Measurements from ENCODE around the gene CPA4. TPM values are rescaled to one million over a fixed set of nuclear protein-coding genes. Genes with fewer than 3 reads are reported as not detected.

The CPA4 gene
- total and polyA plus RNA-seq, 5 donors from 2014 or later = not detected

DNA sequence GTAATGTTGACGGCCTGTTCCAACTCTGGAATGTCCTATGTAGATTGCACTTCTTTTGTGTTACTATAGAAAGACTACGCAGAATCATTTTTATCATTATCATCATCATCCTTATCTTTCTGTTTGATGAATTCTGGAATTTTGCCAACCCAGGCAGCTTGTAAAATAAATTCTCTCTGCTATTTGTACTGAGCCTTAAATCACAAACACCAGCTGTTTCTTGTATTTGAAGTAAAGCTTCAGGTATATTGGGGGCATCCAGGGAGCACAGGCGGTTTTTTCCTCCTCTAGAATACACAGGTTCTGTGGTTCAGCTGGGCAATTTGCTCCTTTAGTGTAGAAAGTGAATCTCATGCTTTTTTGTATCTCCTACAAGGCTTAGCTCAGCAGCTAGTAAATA is 36.7 kb downstream of the CPA4 start:
- Histone ChIP-seq H3K4me1 (ENCODE audit: control insufficient read depth, insufficient read depth, low read length, poor library complexity, severe bottlenecking) (no peaks in the 10 kb centered on the region), H3K4me3 (ENCODE audit: low read depth, low read length) (no peak overlapping the region), H3K36me3 (ENCODE audit: control insufficient read depth, insufficient read depth, low read length) (no peaks in the 10 kb centered on the region), H3K27ac (ENCODE audit: insufficient read depth, low read length, poor library complexity, severe bottlenecking) (no peak overlapping the region), H3K9me3 (ENCODE audit: control insufficient read depth in 2 of 2, low read length in 2 of 2) (no peaks in the 10 kb centered on the region), H3K27me3 (ENCODE audit: control insufficient read depth, insufficient read depth, low read length) (no peaks in the 10 kb centered on the region)
- no peaks in the 10 kb centered on the region for H3K9me3 Mint-ChIP-seq
- peaks cover 10% of the 10 kb centered on the region for H3K27me3 Mint-ChIP-seq
- DNase-seq = no peak
- ATAC-seq (ENCODE audit: low read depth in 2 of 2) = no peak
- H3K4me3 Mint-ChIP-seq = no peak overlapping the region
- no peaks in the 10 kb centered on the region for H3K36me3 Mint-ChIP-seq
- H3K27ac Mint-ChIP-seq = no peak overlapping the region
- H3K4me1 Mint-ChIP-seq = no peaks in the 10 kb centered on the region

DNA sequence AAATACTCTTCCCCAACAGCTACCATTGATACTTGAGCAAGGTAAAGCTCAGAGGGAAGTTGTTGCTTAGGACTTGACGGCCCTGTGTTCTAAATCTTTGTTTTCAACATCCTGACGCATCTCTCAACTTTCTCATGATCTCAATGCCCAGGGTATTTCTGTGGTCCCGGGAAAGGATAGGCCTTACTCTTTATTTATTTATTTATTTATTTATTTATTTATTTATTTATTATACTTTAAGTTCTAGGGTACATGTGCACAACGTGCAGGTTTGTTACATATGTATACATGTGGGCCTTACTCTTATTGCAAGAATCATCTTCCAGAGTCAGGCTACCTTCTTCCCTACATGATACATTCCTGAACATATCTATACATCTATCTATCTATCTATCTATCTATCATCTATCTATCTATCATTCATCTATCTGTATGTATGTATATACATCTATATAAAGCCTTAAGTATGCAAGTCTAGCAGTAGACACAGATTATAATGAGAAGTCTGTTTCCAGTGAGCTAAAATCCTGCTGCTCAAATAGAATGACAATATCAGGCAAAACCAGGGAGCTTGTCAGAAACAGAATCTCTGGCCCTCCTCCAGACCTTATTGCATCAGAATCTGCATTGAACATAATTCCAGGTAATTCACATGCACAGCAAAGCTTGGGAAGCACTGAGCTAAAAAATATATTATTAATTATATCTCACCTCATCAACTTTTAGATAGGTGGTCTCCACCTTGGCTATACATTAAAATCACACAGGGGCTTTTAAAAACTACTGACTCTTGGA is 39.5 kb downstream of the CPA4 start:
- Mint-ChIP-seq H3K4me3 (no peak overlapping the region), H3K4me1 (no peaks in the 10 kb centered on the region)

DNA sequence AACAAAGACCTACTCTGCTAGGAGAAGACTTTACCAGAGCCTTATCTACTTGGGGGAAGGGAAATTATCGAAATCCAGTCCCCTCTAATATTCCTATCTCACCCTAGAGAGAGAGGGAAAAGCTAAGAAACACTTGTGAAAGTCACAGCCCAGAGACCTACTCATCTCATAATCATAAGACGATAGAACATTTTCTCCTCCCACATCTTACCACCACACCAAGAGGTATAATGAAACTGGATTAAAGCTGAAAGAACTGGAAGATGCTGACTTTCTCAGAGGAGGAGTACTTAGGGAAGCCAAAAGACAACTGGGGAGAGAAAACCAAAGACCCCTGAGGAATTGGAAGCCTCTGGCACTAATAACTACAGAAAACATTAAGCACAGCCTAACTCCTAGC is 40.9 kb downstream of the CPA4 start:
- Mint-ChIP-seq H3K4me3 (no peak overlapping the region), H3K9me3 (no peaks in the 10 kb centered on the region), H3K27ac (no peak overlapping the region), H3K36me3 (no peaks in the 10 kb centered on the region), H3K27me3 (peaks cover 14% of the 10 kb centered on the region), H3K4me1 (peaks cover 0 to under 1% (median 0%) of the 10 kb centered on the region in 4 donors)
- no peak for ATAC-seq (ENCODE audit: low read depth in 2 of 2)
- Histone ChIP-seq H3K36me3 (ENCODE audit: control insufficient read depth, insufficient read depth, low read length) (no peaks in the 10 kb centered on the region), H3K4me1 (ENCODE audit: control insufficient read depth, insufficient read depth, low read length, poor library complexity, severe bottlenecking) (no peaks in the 10 kb centered on the region), H3K27me3 (ENCODE audit: control insufficient read depth, insufficient read depth, low read length) (no peaks in the 10 kb centered on the region), H3K4me3 (ENCODE audit: low read depth, low read length) (no peak overlapping the region), H3K27ac (ENCODE audit: insufficient read depth, low read length, poor library complexity, severe bottlenecking) (no peak overlapping the region), H3K9me3 (ENCODE audit: control insufficient read depth in 2 of 2, low read length in 2 of 2) (no peaks in the 10 kb centered on the region)
- no peak for DNase-seq

More for the DNA sequence above, 39.5 kb downstream of the CPA4 start:
- no peak overlapping the region for H3K27ac ChIP-seq (ENCODE audit: insufficient read depth, low read length, poor library complexity, severe bottlenecking)
- H3K27me3 ChIP-seq (ENCODE audit: control insufficient read depth, insufficient read depth, low read length) = no peaks in the 10 kb centered on the region
- no peaks in the 10 kb centered on the region for H3K9me3 ChIP-seq (ENCODE audit: control insufficient read depth in 2 of 2, low read length in 2 of 2)
- H3K4me3 ChIP-seq (ENCODE audit: low read depth, low read length) = no peak overlapping the region
- peaks cover 14% of the 10 kb centered on the region for H3K27me3 Mint-ChIP-seq
- H3K9me3 Mint-ChIP-seq = no peaks in the 10 kb centered on the region
- H3K4me1 ChIP-seq (ENCODE audit: control insufficient read depth, insufficient read depth, low read length, poor library complexity, severe bottlenecking) = no peaks in the 10 kb centered on the region
- DNase-seq = no peak
- H3K36me3 ChIP-seq (ENCODE audit: control insufficient read depth, insufficient read depth, low read length) = no peaks in the 10 kb centered on the region
- no peak overlapping the region for H3K27ac Mint-ChIP-seq
- H3K36me3 Mint-ChIP-seq = no peaks in the 10 kb centered on the region
- no peak for ATAC-seq (ENCODE audit: low read depth in 2 of 2)

DNA sequence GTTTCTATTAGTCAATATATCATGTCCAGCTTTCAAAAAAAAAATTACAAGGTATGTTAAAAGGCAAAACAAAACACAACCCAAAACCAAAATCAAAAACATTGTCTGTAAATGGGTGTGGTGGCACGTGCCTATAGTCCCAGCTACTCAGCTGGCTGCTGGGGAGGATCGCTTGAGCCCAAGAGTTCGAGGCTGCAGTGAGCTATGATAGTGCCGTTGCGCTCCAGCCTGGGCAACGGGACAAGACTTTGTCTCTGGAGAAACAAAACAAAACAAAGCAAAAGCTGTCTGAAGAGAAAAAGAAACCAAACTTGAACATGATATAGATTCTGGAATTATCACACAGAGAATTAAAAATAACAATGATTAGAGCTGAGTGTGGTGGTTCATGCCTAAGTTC is 41.3 kb downstream of the CPA4 start:
- Mint-ChIP-seq H3K27me3 (peaks cover 13% of the 10 kb centered on the region), H3K27ac (no peak overlapping the region), H3K9me3 (no peaks in the 10 kb centered on the region), H3K4me3 (no peak overlapping the region), H3K4me1 (peaks cover 0 to 5% (median 0%) of the 10 kb centered on the region in 4 donors), H3K36me3 (no peaks in the 10 kb centered on the region)
- no peaks in the 10 kb centered on the region for H3K27me3 ChIP-seq (ENCODE audit: control insufficient read depth, insufficient read depth, low read length)
- ATAC-seq (ENCODE audit: low read depth in 2 of 2) (no peak), DNase-seq (no peak)
- no peak overlapping the region for H3K27ac ChIP-seq (ENCODE audit: insufficient read depth, low read length, poor library complexity, severe bottlenecking)
- no peak overlapping the region for H3K4me3 ChIP-seq (ENCODE audit: low read depth, low read length)
- H3K9me3 ChIP-seq (ENCODE audit: control insufficient read depth in 2 of 2, low read length in 2 of 2) = no peaks in the 10 kb centered on the region
- no peaks in the 10 kb centered on the region for H3K36me3 ChIP-seq (ENCODE audit: control insufficient read depth, insufficient read depth, low read length)
- H3K4me1 ChIP-seq (ENCODE audit: control insufficient read depth, insufficient read depth, low read length, poor library complexity, severe bottlenecking) = no peaks in the 10 kb centered on the region

DNA sequence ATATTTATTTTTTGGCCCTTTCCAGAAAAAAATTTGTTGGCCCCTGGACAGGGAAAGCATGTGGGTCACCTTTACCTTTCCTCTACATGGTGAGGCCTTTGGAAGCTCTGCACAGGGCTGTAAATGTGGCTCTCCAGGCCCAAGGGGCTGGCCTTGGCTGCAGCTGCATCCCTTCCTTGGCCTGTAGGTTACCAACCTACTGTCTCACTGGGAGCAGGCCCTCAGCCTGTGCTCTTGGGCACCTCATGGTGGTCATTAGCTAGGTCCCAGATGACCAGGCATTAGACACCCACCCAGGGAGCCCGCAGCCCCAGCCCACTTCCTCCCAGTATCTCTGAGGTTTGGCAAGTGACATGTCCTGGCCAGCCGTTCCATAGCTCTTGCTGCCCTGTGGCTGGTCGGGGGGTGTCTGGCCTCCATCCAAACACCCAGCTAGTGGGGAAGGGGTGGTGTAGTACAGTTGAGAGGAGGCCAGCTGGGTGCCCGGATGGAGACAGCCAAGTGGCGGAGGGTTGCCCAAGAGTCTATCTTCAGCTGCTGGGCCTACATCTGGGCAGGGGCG is 44.5 kb downstream of the CPA4 start:
- H3K27ac ChIP-seq (ENCODE audit: insufficient read depth, low read length, poor library complexity, severe bottlenecking) = no peak overlapping the region
- DNase-seq (no peak), ATAC-seq (ENCODE audit: low read depth in 2 of 2) (no peak)
- no peak overlapping the region for H3K4me3 ChIP-seq (ENCODE audit: low read depth, low read length)
- Mint-ChIP-seq H3K4me3 (no peak overlapping the region), H3K4me1 (peaks cover 0 to 5% (median 0%) of the 10 kb centered on the region in 4 donors), H3K36me3 (no peaks in the 10 kb centered on the region), H3K27me3 (peaks cover 5% of the 10 kb centered on the region), H3K9me3 (no peaks in the 10 kb centered on the region), H3K27ac (no peak overlapping the region)
- H3K36me3 ChIP-seq (ENCODE audit: control insufficient read depth, insufficient read depth, low read length) = no peaks in the 10 kb centered on the region
- no peaks in the 10 kb centered on the region for H3K4me1 ChIP-seq (ENCODE audit: control insufficient read depth, insufficient read depth, low read length, poor library complexity, severe bottlenecking)
- H3K27me3 ChIP-seq (ENCODE audit: control insufficient read depth, insufficient read depth, low read length) = no peaks in the 10 kb centered on the region
- H3K9me3 ChIP-seq (ENCODE audit: control insufficient read depth in 2 of 2, low read length in 2 of 2) = no peaks in the 10 kb centered on the region

DNA sequence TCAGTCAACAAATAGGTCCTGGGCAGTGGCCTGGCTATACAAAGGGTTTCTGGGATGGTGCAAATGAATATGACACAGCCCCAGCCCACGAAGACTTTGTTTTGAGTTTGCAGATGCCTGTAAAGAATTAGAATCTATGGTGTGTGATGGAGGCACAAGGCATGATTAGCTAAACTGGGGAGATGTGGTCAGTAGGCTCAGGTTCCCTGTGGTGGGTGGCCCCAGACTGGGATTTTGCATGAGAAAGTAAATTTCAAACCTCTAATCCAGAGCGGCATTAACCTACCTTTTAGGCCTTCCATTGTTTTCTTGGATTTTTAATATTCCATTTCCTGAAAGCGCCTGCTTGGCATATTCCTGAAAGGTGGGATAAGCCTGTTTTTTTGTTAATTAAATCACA is 45.3 kb downstream of the CPA4 start:
- peaks cover 0 to 5% (median 0%) of the 10 kb centered on the region in 4 donors for H3K4me1 Mint-ChIP-seq
- no peaks in the 10 kb centered on the region for H3K36me3 ChIP-seq (ENCODE audit: control insufficient read depth, insufficient read depth, low read length)
- peaks cover 5% of the 10 kb centered on the region for H3K27me3 Mint-ChIP-seq
- ATAC-seq (ENCODE audit: low read depth in 2 of 2) (no peak), DNase-seq (no peak)
- no peaks in the 10 kb centered on the region for H3K4me1 ChIP-seq (ENCODE audit: control insufficient read depth, insufficient read depth, low read length, poor library complexity, severe bottlenecking)
- no peaks in the 10 kb centered on the region for H3K27me3 ChIP-seq (ENCODE audit: control insufficient read depth, insufficient read depth, low read length)
- H3K36me3 Mint-ChIP-seq = no peaks in the 10 kb centered on the region
- H3K4me3 Mint-ChIP-seq = no peak overlapping the region
- no peaks in the 10 kb centered on the region for H3K9me3 ChIP-seq (ENCODE audit: control insufficient read depth in 2 of 2, low read length in 2 of 2)
- H3K27ac Mint-ChIP-seq = no peak overlapping the region
- H3K27ac ChIP-seq (ENCODE audit: insufficient read depth, low read length, poor library complexity, severe bottlenecking) = no peak overlapping the region
- no peak overlapping the region for H3K4me3 ChIP-seq (ENCODE audit: low read depth, low read length)
- H3K9me3 Mint-ChIP-seq = peaks cover 0 to 1% (median 0%) of the 10 kb centered on the region in 7 donors

DNA sequence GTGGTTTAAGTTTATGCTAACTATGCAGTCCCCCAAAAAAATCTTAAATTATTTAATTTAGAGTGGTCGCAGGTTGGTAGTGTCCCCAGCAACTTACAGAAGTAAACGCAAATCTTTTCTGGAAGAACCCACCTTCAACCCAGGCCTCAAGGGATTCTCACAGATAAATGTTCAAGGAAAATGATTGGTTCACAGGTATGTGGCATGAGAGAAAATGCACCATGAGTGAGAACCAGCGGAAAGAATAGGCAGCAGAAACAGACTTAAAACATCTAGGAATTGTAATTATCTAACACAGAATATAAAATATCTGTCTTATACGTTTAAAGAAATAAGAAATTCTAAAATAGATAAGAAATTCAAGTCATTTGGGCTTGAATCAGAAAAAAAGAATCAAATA is 48.9 kb downstream of the CPA4 start:
- no peak overlapping the region for H3K27ac ChIP-seq (ENCODE audit: insufficient read depth, low read length, poor library complexity, severe bottlenecking)
- DNase-seq = no peak
- H3K4me1 Mint-ChIP-seq = peaks cover 0 to 5% (median 2%) of the 10 kb centered on the region in 4 donors
- H3K9me3 ChIP-seq (ENCODE audit: control insufficient read depth in 2 of 2, low read length in 2 of 2) = no peaks in the 10 kb centered on the region
- no peak overlapping the region for H3K4me3 Mint-ChIP-seq
- H3K4me3 ChIP-seq (ENCODE audit: low read depth, low read length) = no peak overlapping the region
- H3K36me3 ChIP-seq (ENCODE audit: control insufficient read depth, insufficient read depth, low read length) = no peaks in the 10 kb centered on the region
- no peak overlapping the region for H3K27ac Mint-ChIP-seq
- no peaks in the 10 kb centered on the region for H3K36me3 Mint-ChIP-seq
- ATAC-seq (ENCODE audit: low read depth in 2 of 2) = no peak
- H3K9me3 Mint-ChIP-seq = peaks cover 0 to 1% (median 0%) of the 10 kb centered on the region in 7 donors
- no peaks in the 10 kb centered on the region for H3K27me3 ChIP-seq (ENCODE audit: control insufficient read depth, insufficient read depth, low read length)
- peaks cover 7% of the 10 kb centered on the region for H3K27me3 Mint-ChIP-seq
- H3K4me1 ChIP-seq (ENCODE audit: control insufficient read depth, insufficient read depth, low read length, poor library complexity, severe bottlenecking) = no peaks in the 10 kb centered on the region
